ENCODE results near the gene CIC.

CIC gene

GRCh38 chr19:42271045-42271419, 2.0 kb downstream of the CIC start:
- Histone ChIP-seq H3K9ac (ENCODE audit: low read length) (peak overlapping the region; percentile 68), H3K27ac (ENCODE audit: low read depth, low read length) (peak overlapping the region; percentile 80), H3K4me3 (ENCODE audit: insufficient read depth, low read length, poor library complexity, severe bottlenecking) (no peak overlapping the region), H3K9me2 (replicated peaks; ENCODE audit: insufficient read depth, low read length) (no peaks in the 10 kb centered on the region), H2AFZ (ENCODE audit: low read depth, low read length, severe bottlenecking) (no peak overlapping the region), H3F3A (ENCODE audit: insufficient read depth) (0 out of 2 replicates have a peak, but pooled peaks cover 3% of the 10 kb centered on the region), H3K9me3 (ENCODE audit: insufficient read depth, low read length) (no peaks in the 10 kb centered on the region), H4K20me1 (ENCODE audit: low read depth, low read length) (no peaks in the 10 kb centered on the region), H3K4me2 (ENCODE audit: low read depth, low read length, poor library complexity, severe bottlenecking) (peak overlapping the region; percentile 84), H3K79me2 (ENCODE audit: insufficient read depth, low read length) (peaks cover 11% of the 10 kb centered on the region; the same call in 1 of the 2 replicates), H3K27me3 (ENCODE audit: low read length) (no peaks in the 10 kb centered on the region), H3K36me3 (ENCODE audit: low read length) (no peaks in the 10 kb centered on the region)
- TF ChIP-seq EZH2phosphoT487 (conservative IDR thresholded peaks at IDR 0.05; ENCODE audit: low read length): no peak
- TF ChIP-seq, protein P1, sequence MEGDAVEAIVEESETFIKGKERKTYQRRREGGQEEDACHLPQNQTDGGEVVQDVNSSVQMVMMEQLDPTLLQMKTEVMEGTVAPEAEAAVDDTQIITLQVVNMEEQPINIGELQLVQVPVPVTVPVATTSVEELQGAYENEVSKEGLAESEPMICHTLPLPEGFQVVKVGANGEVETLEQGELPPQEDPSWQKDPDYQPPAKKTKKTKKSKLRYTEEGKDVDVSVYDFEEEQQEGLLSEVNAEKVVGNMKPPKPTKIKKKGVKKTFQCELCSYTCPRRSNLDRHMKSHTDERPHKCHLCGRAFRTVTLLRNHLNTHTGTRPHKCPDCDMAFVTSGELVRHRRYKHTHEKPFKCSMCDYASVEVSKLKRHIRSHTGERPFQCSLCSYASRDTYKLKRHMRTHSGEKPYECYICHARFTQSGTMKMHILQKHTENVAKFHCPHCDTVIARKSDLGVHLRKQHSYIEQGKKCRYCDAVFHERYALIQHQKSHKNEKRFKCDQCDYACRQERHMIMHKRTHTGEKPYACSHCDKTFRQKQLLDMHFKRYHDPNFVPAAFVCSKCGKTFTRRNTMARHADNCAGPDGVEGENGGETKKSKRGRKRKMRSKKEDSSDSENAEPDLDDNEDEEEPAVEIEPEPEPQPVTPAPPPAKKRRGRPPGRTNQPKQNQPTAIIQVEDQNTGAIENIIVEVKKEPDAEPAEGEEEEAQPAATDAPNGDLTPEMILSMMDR (IDR thresholded peaks at IDR 0.05; ENCODE audit: insufficient read depth, low read length, poor library complexity, severe bottlenecking): no peak

DNA sequence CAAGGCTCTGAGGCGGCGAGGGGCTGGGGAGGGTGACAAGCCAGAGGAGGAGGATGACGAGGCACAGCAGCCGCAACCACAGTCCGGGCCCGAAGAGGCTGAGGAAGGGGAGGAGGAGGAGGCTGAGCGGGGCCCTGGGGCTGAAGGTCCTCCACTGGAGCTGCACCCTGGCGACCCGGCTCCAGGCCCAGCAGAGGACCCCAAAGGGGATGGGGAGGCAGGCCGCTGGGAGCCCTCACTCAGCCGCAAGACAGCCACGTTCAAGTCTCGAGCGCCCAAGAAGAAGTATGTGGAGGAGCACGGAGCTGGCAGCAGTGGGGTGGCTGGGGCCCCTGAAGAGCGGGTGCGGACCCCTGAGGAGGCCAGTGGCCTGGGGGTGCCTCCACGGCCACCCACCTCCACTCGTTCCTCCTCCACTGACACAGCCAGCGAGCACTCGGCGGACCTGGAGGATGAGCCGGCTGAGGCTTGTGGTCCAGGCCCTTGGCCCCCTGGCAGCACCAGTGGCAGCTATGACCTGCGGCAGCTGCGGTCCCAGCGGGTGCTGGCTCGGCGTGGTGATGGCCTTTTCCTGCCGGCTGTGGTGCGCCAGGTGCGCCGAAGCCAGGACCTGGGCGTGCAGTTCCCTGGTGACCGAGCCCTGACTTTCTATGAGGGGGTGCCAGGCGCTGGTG, 2.9 kb downstream of the CIC start:
- no peaks in the 10 kb centered on the region for H3K9me3 ChIP-seq (ENCODE audit: insufficient read depth, low read length)
- H4K20me1 ChIP-seq (ENCODE audit: low read depth, low read length): no peaks in the 10 kb centered on the region
- no peak overlapping the region for H3K27ac ChIP-seq (ENCODE audit: low read depth, low read length)
- H3K9ac ChIP-seq (ENCODE audit: low read length): no peak overlapping the region
- no peaks in the 10 kb centered on the region for H3K27me3 ChIP-seq (ENCODE audit: low read length)
- H3F3A ChIP-seq (ENCODE audit: insufficient read depth): 0 out of 2 replicates have a peak, but pooled peaks cover 5% of the 10 kb centered on the region
- H3K79me2 ChIP-seq (ENCODE audit: insufficient read depth, low read length): peaks cover 11% of the 10 kb centered on the region; the same call in 1 of the 2 replicates
- no peak overlapping the region for H3K4me3 ChIP-seq (ENCODE audit: insufficient read depth, low read length, poor library complexity, severe bottlenecking)
- H3K4me2 ChIP-seq (ENCODE audit: low read depth, low read length, poor library complexity, severe bottlenecking): no peak overlapping the region
- H3K36me3 ChIP-seq (ENCODE audit: low read length): no peaks in the 10 kb centered on the region
- H3K9me2 ChIP-seq (replicated peaks; ENCODE audit: insufficient read depth, low read length): no peaks in the 10 kb centered on the region
- TF ChIP-seq, protein P1 (IDR thresholded peaks at IDR 0.05; ENCODE audit: insufficient read depth, low read length, poor library complexity, severe bottlenecking): no peak
- TF ChIP-seq EZH2phosphoT487 (conservative IDR thresholded peaks at IDR 0.05; ENCODE audit: low read length): no peak
- H2AFZ ChIP-seq (ENCODE audit: low read depth, low read length, severe bottlenecking): no peak overlapping the region

GRCh38 chr19:42272535-42272897, 3.5 kb downstream of the CIC start:
- peaks cover 11% of the 10 kb centered on the region; the same call in 1 of the 2 replicates for H3K79me2 ChIP-seq (ENCODE audit: insufficient read depth, low read length)
- H3F3A ChIP-seq (ENCODE audit: insufficient read depth): 0 out of 2 replicates have a peak, but pooled peaks cover 5% of the 10 kb centered on the region
- no peaks in the 10 kb centered on the region for H3K36me3 ChIP-seq (ENCODE audit: low read length)
- H3K4me2 ChIP-seq (ENCODE audit: low read depth, low read length, poor library complexity, severe bottlenecking): no peak overlapping the region
- no peak overlapping the region for H2AFZ ChIP-seq (ENCODE audit: low read depth, low read length, severe bottlenecking)
- no peak overlapping the region for H3K9ac ChIP-seq (ENCODE audit: low read length)
- H3K4me3 ChIP-seq (ENCODE audit: insufficient read depth, low read length, poor library complexity, severe bottlenecking): no peak overlapping the region
- TF ChIP-seq, protein P1 (IDR thresholded peaks at IDR 0.05; ENCODE audit: insufficient read depth, low read length, poor library complexity, severe bottlenecking): no peak
- no peak for TF ChIP-seq EZH2phosphoT487 (conservative IDR thresholded peaks at IDR 0.05; ENCODE audit: low read length)
- no peaks in the 10 kb centered on the region for H3K9me3 ChIP-seq (ENCODE audit: insufficient read depth, low read length)
- no peaks in the 10 kb centered on the region for H4K20me1 ChIP-seq (ENCODE audit: low read depth, low read length)
- no peak overlapping the region for H3K27ac ChIP-seq (ENCODE audit: low read depth, low read length)
- H3K9me2 ChIP-seq (replicated peaks; ENCODE audit: insufficient read depth, low read length): no peaks in the 10 kb centered on the region
- H3K27me3 ChIP-seq (ENCODE audit: low read length): no peaks in the 10 kb centered on the region
